ENCODE results near the gene ATOX1. TPM values are rescaled to one million over a fixed set of nuclear protein-coding genes. Genes with fewer than 3 reads are reported as not detected.

Gene ATOX1
- total RNA-seq, 1 donor from 2014 or later, result 84.7 TPM

DNA sequence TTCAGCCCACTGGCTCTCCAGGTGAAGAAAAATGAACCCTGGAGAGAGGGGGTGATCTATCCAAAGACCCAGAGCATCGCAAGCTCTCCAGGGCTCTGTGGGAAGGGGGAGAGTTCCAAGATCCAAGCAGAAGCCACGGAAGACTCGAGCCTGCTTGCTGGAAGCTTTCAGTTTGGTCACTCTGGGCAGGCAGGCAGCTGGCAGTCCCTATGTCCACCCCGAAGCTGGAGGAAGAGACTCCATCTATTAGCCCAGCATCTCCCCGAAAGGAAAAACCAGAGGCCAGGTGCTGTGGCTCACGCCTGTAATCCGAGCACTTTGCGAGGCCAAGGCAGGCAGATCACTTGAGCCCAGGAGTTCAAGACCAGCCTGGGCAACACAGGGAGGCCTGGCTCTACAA lies 61.0 kb downstream of the ATOX1 start:
- ATAC-seq, result no peak

DNA sequence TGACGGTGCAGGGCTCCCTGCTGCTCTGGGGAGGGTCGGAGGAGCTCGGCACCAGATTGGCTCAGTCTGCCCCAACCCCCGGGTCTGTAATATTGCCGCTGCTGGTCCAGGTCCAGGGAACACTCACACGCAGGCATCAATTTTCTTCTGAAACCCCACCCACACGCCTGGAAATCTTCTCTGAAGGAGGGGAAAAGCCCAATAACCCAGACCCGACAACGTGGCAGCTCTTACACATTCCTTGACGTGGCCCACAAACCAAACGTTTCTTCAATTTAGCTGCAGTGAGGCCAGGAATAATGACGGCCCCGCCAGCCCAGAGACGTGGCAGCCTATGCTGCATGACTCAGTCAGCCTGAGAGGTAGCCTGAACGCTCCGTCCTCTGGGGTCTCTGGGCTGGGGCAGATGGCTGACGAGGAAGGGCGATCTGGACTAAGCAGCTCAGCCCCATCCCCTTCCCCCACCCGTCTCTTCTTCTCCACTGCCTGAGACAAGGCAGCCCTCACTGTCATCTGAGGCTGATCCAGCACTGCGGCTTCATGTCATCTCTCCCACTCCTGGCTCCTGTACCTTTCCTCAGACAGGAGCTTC lies 61.9 kb downstream of the ATOX1 start:
- ATAC-seq, result no peak

DNA sequence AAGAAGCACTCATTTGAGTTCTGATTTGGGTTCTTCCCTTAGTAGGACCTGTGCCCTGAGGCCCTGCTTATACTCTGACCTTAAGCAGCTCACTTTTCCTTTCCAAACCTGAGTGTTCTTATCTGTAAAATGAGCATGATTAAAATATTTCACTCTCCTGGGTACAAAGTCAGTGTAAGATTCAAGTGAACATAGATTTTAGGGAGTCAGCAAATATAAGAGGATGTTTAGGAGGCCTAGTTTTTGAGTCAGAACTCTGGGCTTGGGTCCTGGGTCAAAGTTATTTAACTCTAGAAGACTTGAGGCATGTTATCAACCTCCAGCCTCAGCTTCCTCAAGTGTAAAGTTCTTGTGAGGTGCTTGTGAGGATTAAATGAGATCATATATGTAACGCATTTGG lies 63.0 kb downstream of the ATOX1 start:
- ATAC-seq, result no peak

DNA sequence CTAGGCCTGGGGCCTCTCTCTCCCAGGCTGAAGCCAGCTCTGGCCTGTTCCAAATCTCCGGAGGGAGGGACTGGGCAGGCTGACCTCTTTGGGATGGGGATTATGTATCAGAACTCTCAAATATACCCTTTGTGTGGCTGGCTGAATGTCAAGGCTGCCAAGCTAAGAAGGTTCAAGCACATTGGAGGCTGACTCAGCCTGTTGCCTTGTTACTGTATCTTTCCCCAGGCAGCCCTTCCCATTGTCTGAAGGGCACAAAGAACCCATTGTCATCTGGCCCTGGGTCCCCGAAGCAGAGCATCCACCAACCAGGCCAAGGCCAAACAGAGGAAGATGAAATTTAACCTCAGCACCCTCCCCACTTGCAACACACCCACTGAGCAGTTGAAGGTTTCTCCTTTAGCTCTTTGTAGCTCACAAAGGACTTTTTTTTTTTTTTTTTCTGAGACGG lies 64.4 kb downstream of the ATOX1 start:
- no peak for ATAC-seq

Other genes starting within 250 kb of the ATOX1 start
- 82.5 TPM for gene FAT2, start 167.3 kb downstream of the ATOX1 start, total RNA-seq
- gene SPARC, start 71.7 kb downstream of the ATOX1 start, total RNA-seq, result 76.4 TPM
- 146 TPM for gene G3BP1, start 13.3 kb upstream of the ATOX1 start, total RNA-seq
- gene GLRA1, start 166.2 kb upstream of the ATOX1 start, total RNA-seq, result not detected

All from esophagus mucosa (tissue), 1 donor.